NCI-H524 (cell line): Measurements from ENCODE around the gene ARRB1.
"Not testable (repeated sequence)": the region's sequence is repeated elsewhere in the genome, so short reads cannot be mapped to it uniquely, and the experiment has no call there.

Experiments used
- DNase-seq, 2 experiments: peaks; one replicate each; lab custom pipeline; 2025; lab: John Stamatoyannopoulos, UW

The ARRB1 gene

DNA sequence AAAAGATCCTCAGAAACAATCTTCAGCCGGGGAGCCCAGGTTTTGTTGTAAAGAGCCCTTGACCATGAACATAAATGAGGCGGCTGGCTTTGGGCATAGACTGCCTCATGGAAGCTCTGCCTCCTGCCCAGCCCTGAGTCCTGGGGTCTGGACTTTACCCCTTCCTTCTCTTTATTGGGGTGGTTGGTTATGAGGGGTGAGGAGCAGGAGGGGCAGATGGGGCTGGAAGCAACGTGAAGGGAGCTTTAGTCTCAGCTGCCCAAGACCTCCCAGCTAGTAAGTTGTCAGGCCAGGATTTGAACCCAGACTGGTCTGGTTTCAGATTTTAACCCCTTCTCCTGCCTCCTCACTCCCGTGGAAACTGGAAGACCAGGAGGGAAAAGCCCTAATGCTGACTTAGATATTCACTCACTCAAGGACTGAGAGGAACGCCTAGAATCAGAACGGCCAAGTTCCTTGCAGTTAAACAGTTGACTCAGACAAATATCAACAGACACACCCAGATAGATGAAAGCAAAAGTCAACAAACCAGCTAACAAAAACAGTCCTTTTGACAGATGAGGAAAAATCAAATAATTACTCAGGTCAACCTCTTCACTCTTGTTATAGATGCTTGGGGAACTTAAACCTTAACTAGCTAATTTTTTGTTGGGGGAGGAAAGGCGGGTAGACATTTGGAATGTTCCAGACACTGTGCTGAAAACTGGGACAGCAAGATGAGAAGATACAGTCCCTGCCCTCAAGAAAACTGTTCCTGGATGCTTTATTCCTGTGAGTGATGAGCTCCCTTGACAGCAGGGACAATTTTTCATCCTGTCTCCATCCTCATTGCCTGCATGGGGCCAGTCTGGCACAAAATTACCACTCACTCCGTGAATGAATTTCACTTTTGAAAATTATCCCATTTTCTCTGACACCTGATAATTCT is 20.8 kb upstream of the ARRB1 start:
- DNase-seq, result no peak

DNA sequence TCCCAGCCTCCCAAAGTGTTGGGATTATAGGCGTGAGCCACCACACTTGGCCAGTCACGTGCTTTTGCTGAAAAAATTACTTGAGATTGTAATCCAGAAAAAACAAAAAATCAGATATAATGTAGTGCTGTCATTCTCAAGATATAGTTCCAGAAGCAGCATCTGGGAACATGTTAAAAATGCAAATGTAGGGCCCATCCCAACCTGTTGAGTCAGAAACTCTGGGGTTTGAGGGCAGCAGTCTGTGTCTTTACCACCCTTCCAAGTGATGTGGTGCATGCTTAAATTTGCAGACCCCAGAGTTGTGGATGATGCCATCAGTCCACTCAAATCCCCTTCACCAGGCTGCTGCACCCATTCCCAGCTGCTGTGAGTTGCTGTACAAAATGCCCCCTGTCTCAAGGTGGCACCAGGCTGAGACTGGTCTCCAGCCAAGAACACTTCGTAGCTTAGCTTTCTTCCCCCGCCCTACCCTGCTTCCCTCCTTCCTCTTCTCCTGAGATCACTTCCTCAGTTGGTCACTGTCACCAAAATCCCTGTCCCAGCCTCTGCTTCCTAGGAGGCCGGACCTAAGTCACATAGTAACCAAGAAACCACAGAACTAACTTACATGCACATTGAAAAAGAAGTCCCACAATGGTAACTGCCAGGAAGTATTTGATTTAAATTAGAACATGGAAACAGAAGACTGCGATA is 18.2 kb upstream of the ARRB1 start:
- no peak for DNase-seq

DNA sequence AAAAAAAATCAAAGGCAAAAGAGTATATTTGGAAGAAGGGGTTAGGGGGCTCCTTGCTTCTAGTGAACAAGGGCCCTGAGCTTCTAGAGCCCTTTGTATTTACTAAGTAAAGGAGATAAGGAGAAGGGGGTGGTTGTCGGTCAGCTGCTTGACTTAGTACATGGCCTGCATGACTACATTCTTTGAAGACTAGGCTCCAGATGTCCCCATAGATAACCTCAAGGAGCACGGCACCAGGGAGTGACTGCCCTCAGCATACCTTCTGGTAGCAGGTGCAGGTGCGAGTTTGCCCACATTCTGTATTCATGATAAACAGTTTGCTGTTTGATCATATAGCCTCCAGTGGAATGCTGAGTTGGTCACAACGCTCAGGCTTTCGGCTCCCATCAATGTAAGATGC is 15.4 kb upstream of the ARRB1 start:
- DNase-seq, result not testable (repeated sequence)

GRCh38 chr11:75365711-75366181 is 14.3 kb upstream of the ARRB1 start:
- DNase-seq, result no peak

DNA sequence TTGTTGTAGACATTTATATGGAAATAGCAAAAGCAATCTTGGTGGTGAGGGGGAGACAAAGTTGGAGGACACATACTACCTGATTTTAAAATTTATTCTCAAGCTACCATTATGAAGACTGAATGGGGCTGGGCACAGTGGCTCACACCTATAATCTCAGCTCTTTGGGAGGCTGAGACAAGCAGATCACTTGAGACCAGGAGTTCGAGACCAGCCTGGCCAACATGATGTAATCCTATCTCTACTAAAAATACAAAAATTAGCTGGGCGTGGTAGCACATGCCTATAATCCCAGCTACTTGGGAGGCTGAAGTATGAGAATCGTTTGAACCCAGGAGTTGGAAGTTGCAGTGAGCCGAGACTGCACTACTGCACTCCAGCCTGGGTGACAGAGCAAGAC is 10.8 kb upstream of the ARRB1 start:
- not testable (repeated sequence) for DNase-seq

DNA sequence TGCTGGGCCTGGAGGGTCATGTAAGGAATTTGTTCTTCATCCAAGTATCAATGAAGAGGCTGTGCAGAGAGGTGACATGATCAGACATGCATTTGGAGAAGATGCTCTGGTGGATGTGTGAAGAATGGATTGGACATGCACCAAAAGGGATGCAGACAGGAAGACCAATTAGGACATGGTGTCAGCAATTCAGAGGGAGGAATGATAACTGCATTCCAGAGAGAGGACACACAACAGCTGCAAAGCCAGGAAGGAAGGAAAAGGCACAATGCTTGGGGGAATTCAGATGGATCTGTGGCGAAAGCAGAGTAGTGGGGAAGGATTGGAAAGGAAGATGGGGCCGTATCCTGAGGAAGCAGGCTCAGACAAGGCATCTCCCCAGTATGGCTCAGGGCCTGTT is 5.2 kb upstream of the ARRB1 start:
- DNase-seq, result no peak

DNA sequence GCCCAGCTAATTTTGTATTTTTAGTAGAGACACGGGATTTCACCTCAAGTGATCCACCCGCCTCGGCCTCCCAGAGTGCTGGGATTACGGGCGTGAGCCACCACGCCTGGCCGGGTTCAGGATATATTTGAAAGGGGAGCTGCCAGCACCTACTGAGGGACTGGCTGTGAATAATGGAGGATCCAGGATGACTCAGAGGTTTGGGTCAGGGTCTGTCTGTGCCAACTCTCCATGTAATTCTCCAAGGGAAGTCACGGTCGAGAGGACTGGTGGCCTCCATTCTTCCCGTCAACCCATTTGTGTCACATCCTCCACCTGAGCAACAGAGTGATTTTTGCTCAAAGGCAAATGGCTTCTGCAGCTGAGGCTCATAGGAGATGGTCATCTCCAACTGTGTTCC is 3.6 kb upstream of the ARRB1 start:
- no peak for DNase-seq

DNA sequence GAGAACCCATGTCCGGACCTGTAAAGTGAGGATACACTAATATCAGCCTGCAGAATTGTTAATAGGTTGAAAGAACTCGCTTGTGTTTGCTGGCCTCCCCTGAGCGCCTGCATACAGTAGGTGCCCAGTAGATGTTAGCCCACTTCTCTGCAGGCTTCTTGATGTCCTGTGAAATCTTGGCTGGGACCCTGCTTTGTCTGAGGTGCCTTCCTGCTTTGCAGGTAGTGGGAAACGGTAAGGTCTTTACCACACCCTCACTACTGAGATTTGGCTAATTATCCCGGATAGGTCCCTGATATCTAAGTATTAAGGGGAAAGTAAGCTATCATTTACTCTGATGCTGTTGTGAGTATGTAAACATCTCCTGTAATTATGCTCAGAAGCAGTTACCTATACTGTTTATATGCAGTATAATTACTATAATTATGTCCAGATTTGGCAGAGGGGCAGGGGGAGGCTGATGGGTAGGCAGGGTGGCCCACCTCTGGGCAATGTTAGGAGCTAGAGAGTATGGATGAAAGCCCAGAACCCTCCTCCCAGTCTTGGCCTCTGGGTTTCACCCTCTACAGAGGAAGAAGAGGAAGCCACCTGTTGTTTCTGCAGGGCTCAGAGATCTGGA is 1.2 kb upstream of the ARRB1 start:
- DNase-seq, result no peak

GRCh38 chr11:75351791-75352587 is 528 bp upstream of the ARRB1 start:
- DNase-seq, result peak in 1 of 2 experiments; percentile 54

DNA sequence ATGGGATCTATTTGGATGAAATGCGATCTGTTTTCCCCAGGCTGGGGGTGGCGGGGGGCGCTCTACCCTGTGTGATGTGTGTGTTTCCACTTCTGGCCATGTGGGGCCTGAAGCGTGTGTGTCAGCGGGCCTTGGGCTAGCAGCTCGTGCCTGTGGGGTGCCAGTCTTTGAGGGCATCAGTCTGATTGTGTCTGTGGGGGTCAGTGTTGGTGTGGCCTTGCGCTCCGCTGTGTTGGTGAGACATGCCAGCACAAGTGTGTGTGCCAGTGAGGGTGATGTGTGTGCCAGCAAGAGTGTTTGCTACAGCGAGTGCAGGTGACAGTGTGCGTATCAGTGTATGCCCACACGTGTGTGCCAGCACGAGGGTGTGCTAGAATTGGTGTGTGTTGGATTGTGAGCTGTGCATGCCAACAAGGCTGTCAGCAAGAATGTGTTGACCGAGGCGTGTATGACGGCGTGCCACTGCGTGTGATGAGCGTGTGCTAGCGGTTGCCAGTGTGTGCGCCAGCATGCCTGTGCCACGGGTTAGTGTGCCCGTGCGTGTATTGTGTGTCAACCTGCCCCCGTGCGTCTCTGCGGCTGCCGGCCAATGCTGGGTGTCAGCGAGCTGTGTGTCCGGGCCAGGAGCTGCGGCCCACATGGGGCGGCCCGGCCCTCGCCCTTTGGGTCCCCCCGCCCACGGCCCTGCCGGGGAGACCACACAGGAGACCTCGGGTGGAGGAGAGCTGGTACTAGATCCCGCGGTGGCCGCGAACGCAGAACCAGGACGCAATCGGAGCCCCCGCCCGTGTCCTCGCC is 519 bp downstream of the ARRB1 start:
- DNase-seq, result peak in 1 of 2 experiments; percentile 56

DNA sequence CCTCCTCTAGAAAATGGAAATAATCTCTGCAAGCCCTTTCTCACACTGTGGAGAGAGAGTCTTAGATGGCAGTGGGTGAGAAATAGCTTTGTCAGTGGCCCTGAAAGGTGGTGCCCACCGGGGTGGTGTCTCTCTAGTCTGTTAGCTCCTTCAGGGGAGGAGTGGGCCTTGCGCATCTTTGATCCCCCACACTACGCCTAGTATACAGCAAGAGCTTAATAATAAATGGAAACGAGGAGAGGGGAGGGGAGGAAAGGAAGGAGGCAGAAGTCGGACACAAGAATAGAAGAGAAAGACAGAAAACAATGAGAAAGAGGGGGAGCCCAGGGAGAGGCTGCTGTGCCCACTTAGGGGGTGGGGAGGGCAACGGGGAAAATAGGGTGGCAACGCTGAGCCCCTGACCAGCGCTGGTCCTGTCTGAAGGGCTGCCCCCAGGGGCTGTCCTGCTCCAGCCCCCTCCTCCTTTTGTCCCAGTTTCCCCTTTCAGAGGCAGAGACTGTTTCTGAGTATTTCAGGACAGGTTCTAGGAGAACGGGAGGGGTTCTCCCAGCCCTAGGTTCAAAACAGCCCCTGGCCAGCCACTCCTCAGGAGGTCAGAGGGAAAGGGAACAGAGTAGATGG is 1.2 kb downstream of the ARRB1 start:
- DNase-seq, result no peak

GRCh38 chr11:75349521-75350116 is 1.8 kb downstream of the ARRB1 start:
- no peak for DNase-seq

DNA sequence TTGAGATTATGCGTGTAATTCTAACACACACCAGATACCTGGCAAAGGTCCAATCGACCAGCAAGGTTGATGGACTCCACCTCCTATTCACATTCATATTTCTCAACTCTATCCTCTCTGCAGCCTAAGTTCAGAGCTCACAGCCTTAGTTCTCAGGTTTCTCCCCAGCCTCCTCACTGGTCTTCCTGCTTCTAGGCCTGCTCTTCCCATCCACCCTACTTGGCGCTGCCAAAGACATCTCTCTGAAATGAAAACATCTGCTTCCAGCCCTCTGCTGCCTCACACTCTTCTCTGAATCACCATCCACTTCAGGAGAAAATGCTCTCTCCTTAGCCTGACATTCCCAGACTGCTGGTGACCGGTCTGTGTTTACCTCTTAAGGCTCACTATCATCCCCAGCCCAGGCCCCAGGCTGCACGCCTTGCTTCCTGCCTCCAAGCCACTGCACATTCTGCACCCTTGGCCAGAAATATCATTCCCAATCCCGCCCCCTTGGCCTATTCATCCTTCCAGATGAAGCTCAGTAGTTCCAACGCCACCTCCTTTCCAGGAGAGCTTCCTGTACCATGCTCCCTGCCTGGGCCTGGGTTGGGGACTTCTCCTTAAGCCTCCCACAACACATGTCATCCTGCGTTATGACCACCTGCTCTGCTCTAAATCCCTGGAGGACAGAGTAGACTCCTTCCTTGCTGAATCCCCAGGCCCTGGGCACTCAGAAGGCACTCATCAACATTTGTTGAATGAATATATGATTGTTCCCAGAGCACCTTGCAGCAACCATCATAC is 3.5 kb downstream of the ARRB1 start:
- peak; percentile 82 to 85 for DNase-seq

DNA sequence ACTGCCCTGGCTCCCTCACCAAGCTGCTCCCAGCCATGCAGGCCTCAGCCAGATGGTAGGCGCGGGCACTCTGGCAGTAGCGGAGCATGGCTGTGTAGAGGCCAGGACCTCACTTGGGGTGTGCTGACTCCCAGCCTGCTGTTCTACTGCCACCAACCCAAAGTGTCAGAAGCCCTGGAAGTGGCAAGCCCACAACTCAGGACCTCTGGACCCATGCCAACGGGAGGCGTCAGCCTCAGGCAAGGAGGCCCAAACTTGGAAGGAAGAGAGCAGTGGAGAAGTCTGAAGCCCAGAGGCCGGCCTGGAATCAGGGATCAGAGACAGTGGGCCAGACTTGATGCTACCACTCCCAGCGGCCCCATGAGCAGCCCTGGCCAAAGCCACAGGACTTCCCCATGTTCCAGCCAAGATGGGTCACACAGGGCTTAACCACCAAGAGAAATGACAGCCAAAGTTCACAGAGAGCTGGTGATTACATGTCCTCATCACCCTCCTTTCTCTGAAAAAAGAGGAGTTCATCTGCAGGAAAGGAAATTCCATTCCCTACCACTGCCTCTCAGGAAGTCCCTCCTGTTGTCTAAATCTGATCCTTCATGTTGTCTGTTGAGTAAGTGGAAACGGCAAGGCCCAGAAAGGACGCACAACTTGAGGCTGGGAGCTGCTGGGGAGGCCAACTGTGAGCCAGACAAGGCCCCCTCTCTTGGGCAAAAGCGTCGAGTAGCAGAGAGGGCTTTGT is 4.4 kb downstream of the ARRB1 start:
- peak in 1 of 2 experiments; percentile 73 for DNase-seq

DNA sequence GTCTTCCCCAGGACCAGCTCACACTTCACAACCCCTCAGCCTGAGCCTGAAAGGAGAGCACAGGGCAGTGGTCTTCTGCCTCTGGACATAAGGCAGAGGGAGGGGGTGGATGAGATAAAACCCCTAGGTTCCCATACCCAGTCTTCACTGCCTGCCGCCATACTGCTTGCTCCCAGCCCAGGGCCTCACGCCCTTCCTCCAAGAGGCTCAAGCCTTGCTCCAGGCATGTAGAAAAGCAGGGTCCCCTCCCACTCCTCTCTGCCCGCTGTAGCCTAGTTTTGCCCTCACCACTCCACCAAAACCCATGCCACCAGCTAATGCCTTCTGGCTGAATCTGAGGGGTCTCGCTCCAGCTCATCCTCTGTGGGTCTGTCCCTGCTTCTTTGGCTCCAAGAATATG is 5.2 kb downstream of the ARRB1 start:
- no peak for DNase-seq

GRCh38 chr11:75345455-75346160 is 5.9 kb downstream of the ARRB1 start:
- DNase-seq, result no peak

GRCh38 chr11:75344761-75345454 is 6.6 kb downstream of the ARRB1 start:
- DNase-seq, result no peak
